H1 (cell line): ENCODE data around the gene C3orf18. TPM values are rescaled to one million over a fixed set of nuclear protein-coding genes. Genes with fewer than 3 reads are reported as not detected.

Experiments used
- CTCF ChIA-PET: fragments of 300-600 bp; sonication (Branson Sonifier 250); formaldehyde crosslinking; loops from one replicate; lab custom pipeline; 2021; ENCODE audit not compliant: partially characterized antibody; lab: Charles Lee
- POLR2A ChIA-PET: fragments of 300-600 bp; sonication (Branson Sonifier 250); formaldehyde crosslinking; loops from one replicate; lab custom pipeline; 2021; ENCODE audit warnings: inconsistent platforms; ENCODE audit not compliant: partially characterized antibody; lab: Charles Lee
- DNase-seq, 2 experiments: peaks; one replicate each; pipeline versions ENCODE4 v3.0.0 to v3.0.0-alpha.2; 2010 to 2022; ENCODE audit warnings: low spot score in 2 of 2, low read depth in 1 of 2, mixed read lengths in 1 of 2
- FAIRE-seq: peaks from 2 replicates; lab custom pipeline; 2011; peaks lifted over from hg19 to GRCh38; lab: Jason Lieb, UNC
- H2AFZ ChIP-seq: 2 replicates; pipeline ENCODE4 v1.8.1; 2012; ENCODE audit warnings: low read length, inconsistent platforms
- H2AK5ac ChIP-seq: 2 replicates; pipeline ENCODE4 v1.6.1; 2013; ENCODE audit warnings: low read depth, low read length
- H2BK120ac ChIP-seq: replicated peaks from 2 replicates; pipeline ENCODE3; 2013; ENCODE audit warnings: low read depth, low read length, inconsistent platforms
- H2BK12ac ChIP-seq: 2 replicates; pipeline ENCODE4 v1.6.1; 2013; ENCODE audit warnings: low read depth, low read length
- H2BK15ac ChIP-seq: 2 replicates; pipeline ENCODE4 v1.6.1; 2013; ENCODE audit warnings: low read length
- H2BK20ac ChIP-seq: 2 replicates; pipeline ENCODE4 v1.6.1; 2013; ENCODE audit warnings: low read length
- H2BK5ac ChIP-seq: 2 replicates; pipeline ENCODE4 v1.6.1; 2013; ENCODE audit warnings: low read depth, low read length
- H3K14ac ChIP-seq: 2 replicates; pipeline ENCODE4 v1.6.1; 2013; ENCODE audit warnings: inconsistent platforms; ENCODE audit not compliant: insufficient read length
- H3K18ac ChIP-seq: 2 replicates; pipeline ENCODE4 v1.6.1; 2013; ENCODE audit warnings: low read length; ENCODE audit errors: extremely low read depth
- H3K23ac ChIP-seq: 2 replicates; pipeline ENCODE4 v1.6.1; 2013; ENCODE audit warnings: inconsistent platforms; ENCODE audit not compliant: insufficient read length
- H3K23me2 ChIP-seq: 2 replicates; pipeline ENCODE4 v1.6.1; 2013; ENCODE audit warnings: low read depth, low read length
- H3K27ac ChIP-seq: 2 replicates; pipeline ENCODE4 v1.6.1; 2011; ENCODE audit warnings: low read depth, low read length, inconsistent platforms
- H3K27me3 ChIP-seq, 4 experiments: replicated peaks in 1 of 4; 1 replicate in 1 of 4; 2 replicates in 3 of 4; pipeline versions ENCODE4 v1.6.1 to v1.8.1; 2011 to 2013; ENCODE audit warnings: low read length in 3 of 4, mild to moderate bottlenecking in 3 of 4, inconsistent platforms in 2 of 4, mixed read lengths in 2 of 4, moderate library complexity in 1 of 4; ENCODE audit not compliant: control insufficient read depth in 3 of 4, insufficient read depth in 3 of 4; ENCODE audit errors: extremely low read depth in 1 of 4
- H3K36me3 ChIP-seq, 4 experiments: 2 replicates each; pipeline versions ENCODE4 v1.6.1 to v1.8.1; 2011 to 2013; ENCODE audit warnings: mild to moderate bottlenecking in 4 of 4, low read length in 3 of 4, moderate library complexity in 2 of 4, control low read depth in 1 of 4, inconsistent platforms in 1 of 4; ENCODE audit not compliant: insufficient read depth in 4 of 4, control insufficient read depth in 2 of 4
- H3K4ac ChIP-seq: replicated peaks from 2 replicates; pipeline ENCODE3; 2013; ENCODE audit warnings: low read length, low read depth, mixed read lengths, inconsistent platforms; ENCODE audit not compliant: insufficient read length
- H3K4me1 ChIP-seq, 4 experiments: replicated peaks in 1 of 4; 1 replicate in 1 of 4; 2 replicates in 3 of 4; pipeline versions ENCODE4 v1.6.1 to v1.8.1; 2011 to 2013; ENCODE audit warnings: low read length in 3 of 4, inconsistent platforms in 2 of 4, mixed read lengths in 1 of 4; ENCODE audit not compliant: insufficient read depth in 4 of 4, control insufficient read depth in 3 of 4
- H3K4me2 ChIP-seq, 2 experiments: 2 replicates each; pipeline versions ENCODE4 v1.6.1 to v1.8.1; 2011 to 2013; ENCODE audit warnings: low read depth in 2 of 2, low read length in 2 of 2, control low read depth in 1 of 2, inconsistent platforms in 1 of 2, mild to moderate bottlenecking in 1 of 2; ENCODE audit not compliant: insufficient read depth in 1 of 2
- H3K4me3 ChIP-seq, 4 experiments: fragments of 200-600, 300-600 bp in 1 of 4; sonication (generic), shearing (Covaris generic), sonication (Bioruptor Twin) in 1 of 4; 2 replicates each; pipeline versions ENCODE4 v1.5.1 to v1.8.1; 2011 to 2016; ENCODE audit warnings: low read length in 4 of 4, low read depth in 3 of 4, control low read depth in 2 of 4, inconsistent platforms in 2 of 4, mild to moderate bottlenecking in 2 of 4, mixed read lengths in 1 of 4, moderate library complexity in 1 of 4; ENCODE audit not compliant: insufficient read depth in 2 of 4; ENCODE audit errors: extremely low read depth in 1 of 4
- H3K56ac ChIP-seq: replicated peaks from 2 replicates; pipeline ENCODE3; 2013; ENCODE audit warnings: low read depth, mild to moderate bottlenecking, mixed read lengths, low read length, inconsistent platforms; ENCODE audit not compliant: insufficient read length
- H3K79me1 ChIP-seq: 2 replicates; pipeline ENCODE4 v1.6.1; 2013; ENCODE audit warnings: low read depth, low read length, control low read depth
- H3K79me2 ChIP-seq, 2 experiments: 2 replicates each; pipeline versions ENCODE4 v1.6.1 to v1.8.1; 2012 to 2013; ENCODE audit warnings: low read length in 2 of 2, mild to moderate bottlenecking in 2 of 2, inconsistent platforms in 1 of 2; ENCODE audit not compliant: insufficient read depth in 2 of 2, control insufficient read depth in 1 of 2
- H3K9ac ChIP-seq, 4 experiments: replicated peaks in 1 of 4; 1 replicate in 1 of 4; 2 replicates in 3 of 4; pipeline versions ENCODE4 v1.6.1 to v1.8.1; 2011 to 2013; ENCODE audit warnings: low read depth in 3 of 4, low read length in 3 of 4, control low read depth in 2 of 4, mild to moderate bottlenecking in 2 of 4, moderate library complexity in 2 of 4, inconsistent platforms in 1 of 4; ENCODE audit errors: extremely low read depth in 1 of 4
- H3K9me3 ChIP-seq, 2 experiments: 2 replicates each; pipeline versions ENCODE4 v1.6.1 to v1.8.1; 2012 to 2013; ENCODE audit warnings: mild to moderate bottlenecking in 2 of 2, moderate library complexity in 2 of 2, control low read depth in 1 of 2, inconsistent platforms in 1 of 2, low read depth in 1 of 2, low read length in 1 of 2, mixed read lengths in 1 of 2; ENCODE audit not compliant: insufficient read depth in 2 of 2
- H4K20me1 ChIP-seq, 2 experiments: replicated peaks in 1 of 2; 2 replicates each; pipeline versions ENCODE3 to v1.8.1; 2011 to 2013; ENCODE audit warnings: inconsistent platforms in 2 of 2, low read length in 2 of 2, mild to moderate bottlenecking in 1 of 2; ENCODE audit not compliant: insufficient read depth in 2 of 2, control insufficient read depth in 1 of 2
- H4K5ac ChIP-seq: 2 replicates; pipeline ENCODE4 v1.6.1; 2013; ENCODE audit warnings: low read length, low read depth, mixed read lengths, inconsistent platforms; ENCODE audit not compliant: insufficient read length
- H4K8ac ChIP-seq: 2 replicates; pipeline ENCODE4 v1.8.0; 2013; ENCODE audit warnings: mild to moderate bottlenecking, moderate library complexity, low read length, inconsistent platforms; ENCODE audit not compliant: insufficient read depth; ENCODE audit errors: extremely low read depth
- H4K91ac ChIP-seq: replicated peaks from 2 replicates; pipeline ENCODE3; 2013; ENCODE audit warnings: low read length, mixed read lengths, inconsistent platforms; ENCODE audit not compliant: insufficient read length
- BRCA1 ChIP-seq: IDR thresholded peaks from 2 replicates; pipeline ENCODE4 v1.6.1; 2012; ENCODE audit warnings: low read depth, low read length, improper control_type of control experiment
- CTBP2 ChIP-seq: IDR thresholded peaks from 2 replicates; pipeline ENCODE4 v1.7.0; 2011; ENCODE audit warnings: borderline replicate concordance, mild to moderate bottlenecking, moderate library complexity, mixed read lengths, low read length; ENCODE audit not compliant: insufficient read depth, insufficient read length
- EGR1 ChIP-seq: IDR thresholded peaks from 2 replicates; pipeline ENCODE4 v1.6.1; 2011; ENCODE audit warnings: low read depth, low read length, borderline replicate concordance
- HDAC2 ChIP-seq, 2 experiments: fragments of 300-600 bp in 1 of 2; sonication (generic) in 1 of 2; IDR thresholded peaks; 2 replicates each; pipeline ENCODE4 v1.6.1; 2011 to 2012; ENCODE audit warnings: low read depth in 2 of 2, low read length in 2 of 2, mild to moderate bottlenecking in 2 of 2, moderate library complexity in 2 of 2, borderline replicate concordance in 1 of 2, inconsistent platforms in 1 of 2
- MAFK ChIP-seq: IDR thresholded peaks from 2 replicates; pipeline ENCODE4 v1.6.1; 2012; ENCODE audit warnings: low read depth, mild to moderate bottlenecking, improper control_type of control experiment, low read length
- MAX ChIP-seq: IDR thresholded peaks from 2 replicates; pipeline ENCODE4 v1.6.1; 2012; ENCODE audit warnings: inconsistent platforms
- PHF8 ChIP-seq: fragments of 200-600 bp; sonication (generic); conservative IDR thresholded peaks from 2 replicates; pipeline ENCODE4 v1.7.1; 2012; ENCODE audit warnings: low read depth, mild to moderate bottlenecking, inconsistent platforms, low read length, moderate library complexity
- POLR2A ChIP-seq, 2 experiments: IDR thresholded peaks; 1 replicate in 1 of 2; 2 replicates in 1 of 2; pipeline ENCODE4 v1.6.1; 2011; ENCODE audit warnings: low read depth in 2 of 2, low read length in 2 of 2, mild to moderate bottlenecking in 2 of 2; ENCODE audit errors: control extremely low read depth in 1 of 2
- POU5F1 ChIP-seq: IDR thresholded peaks from 2 replicates; pipeline ENCODE4 v1.6.1; 2011; ENCODE audit warnings: low read depth, mild to moderate bottlenecking, low read length, moderate library complexity
- RBBP5 ChIP-seq: IDR thresholded peaks from 2 replicates; pipeline ENCODE4 v1.7.1; 2012; ENCODE audit warnings: low read depth, mild to moderate bottlenecking, inconsistent platforms, low read length, moderate library complexity, borderline replicate concordance
- RXRA ChIP-seq: IDR thresholded peaks from 2 replicates; pipeline ENCODE4 v1.6.1; 2011; ENCODE audit warnings: low read depth, mild to moderate bottlenecking, low read length, moderate library complexity; ENCODE audit not compliant: insufficient read depth
- TAF7 ChIP-seq: optimal IDR thresholded peaks from 2 replicates; pipeline ENCODE3; 2011; ENCODE audit warnings: low read depth, mild to moderate bottlenecking, inconsistent platforms, low read length, moderate library complexity, borderline replicate concordance
- TBP ChIP-seq: IDR thresholded peaks from 2 replicates; pipeline ENCODE4 v1.6.1; 2011; ENCODE audit warnings: low read depth, low read length, improper control_type of control experiment
- WGBS, 2 experiments: shearing (Covaris generic) in 1 of 2; methylation state at CpG; one replicate each; pipeline versions ENCODE4 v1.1.6 to v1.1.7; 2013 to 2015; ENCODE audit warnings: low lambda C conversion rate in 2 of 2, mixed read lengths in 2 of 2, inconsistent platforms in 1 of 2, low coverage in 1 of 2, missing lambda C conversion rate in 1 of 2; ENCODE audit not compliant: insufficient replicate concordance in 2 of 2, insufficient coverage in 1 of 2, insufficient read length in 1 of 2; ENCODE audit errors: extremely low coverage in 1 of 2, missing lambda C conversion rate in 1 of 2; 5-methylcytosine and 5-hydroxymethylcytosine counted together
- polyA plus RNA-seq, 7 experiments: library from polyadenylated mRNA; depleted of rRNA in 3 of 7; stranded (reverse) in 5 of 7; unstranded in 2 of 7; fragments of >200 nt in 5 of 7; fragments of 200-250 nt in 2 of 7; gene quantifications; 1 replicate in 5 of 7; 2 replicates in 1 of 7; 4 replicates in 1 of 7; pipeline versions ENCODE4 v1.2.1 to v1.2.3, GENCODE V29; 2011 to 2013; ENCODE audit warnings: missing spikeins in 2 of 7, mixed read lengths in 2 of 7
- total RNA-seq: library from RNA; stranded (reverse); fragmentation: NEBNext Ultra II Directional; extraction: Animal tissue kit (Norgen Biotek cat#: 25700); gene quantifications from 2 replicates; pipeline ENCODE4 v1.2.1, GENCODE V29; 2021

C3orf18 gene
- total and polyA plus RNA-seq, 2 of the 8 experiments (the other 6 are each of a cell fraction or from before 2014, with no cell fraction given) = 7.5 to 15.0 TPM

GRCh38 chr3:50591196-50591741, 23.7 kb upstream of the C3orf18 start:
- CTCF ChIA-PET = interaction anchor here (0.6 to 11.1 kb wide), 8 partner anchors 8 to 265 kb away, joined by 3 to 233 read pairs (median 3); partner anchors contain the start of genes CISH, HEMK1 and MAPKAPK3
- Histone ChIP-seq H3K56ac (no peak overlapping the region), H2BK120ac (no peak overlapping the region), H3K9me3 (no peaks in the 10 kb centered on the region), H3K23ac (no peak overlapping the region), H2BK5ac (no peak overlapping the region), H3K27ac (no peak overlapping the region), H2BK15ac (no peak overlapping the region), H3K14ac (no peak overlapping the region), H3K79me2 (no peaks in the 10 kb centered on the region), H4K20me1 (peaks cover 0 to 2% of the 10 kb centered on the region in 2 experiments), H3K36me3 (no peaks in the 10 kb centered on the region), H3K4me1 (no peaks in the 10 kb centered on the region), H2AK5ac (no peak overlapping the region), H2AFZ (no peak overlapping the region), H3K27me3 (peaks cover 0 to 2% (median 0%) of the 10 kb centered on the region in 4 experiments; a peak in 1 of 7 replicates), H3K4me3 (no peak overlapping the region), H2BK20ac (no peak overlapping the region), H3K4me2 (no peak overlapping the region), H3K79me1 (no peaks in the 10 kb centered on the region), H3K4ac (no peak overlapping the region), H4K8ac (no peak overlapping the region), H3K9ac (no peak overlapping the region), H3K23me2 (no peaks in the 10 kb centered on the region), H4K5ac (no peak overlapping the region), H4K91ac (no peak overlapping the region), H2BK12ac (peak overlapping the region; percentile 27; the same call in 1 of the 2 replicates), H3K18ac (no peak overlapping the region)
- FAIRE-seq (no peak), DNase-seq (no peak)
- POLR2A ChIA-PET = interaction anchor here (0.7 to 2.3 kb wide), 4 partner anchors 9 to 18 kb away, joined by 3 to 8 read pairs (median 5); no protein-coding TSS in a partner anchor
- WGBS, 2 experiments = 78% methylated on average over 9 of the region's 9 CpGs; no CpG with 5 or more reads in 1 of the 2 experiments
- TF ChIP-seq RBBP5 (no peak), MAX (no peak), PHF8 (no peak), TAF7 (no peak), POLR2A (IDR thresholded peaks at IDR 0.05; ENCODE audit: control extremely low read depth in 1 of 2, low read depth in 2 of 2, low read length in 2 of 2) (no peak), BRCA1 (no peak), TBP (no peak), HDAC2 (IDR thresholded peaks at IDR 0.05; ENCODE audit: borderline replicate concordance in 1 of 2, low read depth in 2 of 2, low read length in 2 of 2) (no peak), CTBP2 (no peak), EGR1 (no peak), RXRA (no peak), POU5F1 (no peak), MAFK (no peak)
